ENCODE results near the gene TKFC.

TKFC gene

GRCh38 chr11:61361741-61362541, 28.9 kb downstream of the TKFC start, which contains the start of the genes CYB561A3 and TMEM138 (continued):
- no peak for TF ChIP-seq REST (tag by site-specific recombination; IDR thresholded peaks at IDR 0.05)
- peak; percentile 60; the same call in 1 of the 2 replicates for TF ChIP-seq ZNF777 (tag by site-specific recombination; IDR thresholded peaks at IDR 0.05; ENCODE audit: borderline replicate concordance)
- TF ChIP-seq, protein P1, sequence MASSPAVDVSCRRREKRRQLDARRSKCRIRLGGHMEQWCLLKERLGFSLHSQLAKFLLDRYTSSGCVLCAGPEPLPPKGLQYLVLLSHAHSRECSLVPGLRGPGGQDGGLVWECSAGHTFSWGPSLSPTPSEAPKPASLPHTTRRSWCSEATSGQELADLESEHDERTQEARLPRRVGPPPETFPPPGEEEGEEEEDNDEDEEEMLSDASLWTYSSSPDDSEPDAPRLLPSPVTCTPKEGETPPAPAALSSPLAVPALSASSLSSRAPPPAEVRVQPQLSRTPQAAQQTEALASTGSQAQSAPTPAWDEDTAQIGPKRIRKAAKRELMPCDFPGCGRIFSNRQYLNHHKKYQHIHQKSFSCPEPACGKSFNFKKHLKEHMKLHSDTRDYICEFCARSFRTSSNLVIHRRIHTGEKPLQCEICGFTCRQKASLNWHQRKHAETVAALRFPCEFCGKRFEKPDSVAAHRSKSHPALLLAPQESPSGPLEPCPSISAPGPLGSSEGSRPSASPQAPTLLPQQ (tag by site-specific recombination; IDR thresholded peaks at IDR 0.05) = peak; percentile 89
- TF ChIP-seq ZNF426 (tag by site-specific recombination; IDR thresholded peaks at IDR 0.05) = no peak
- TF ChIP-seq, protein P2, sequence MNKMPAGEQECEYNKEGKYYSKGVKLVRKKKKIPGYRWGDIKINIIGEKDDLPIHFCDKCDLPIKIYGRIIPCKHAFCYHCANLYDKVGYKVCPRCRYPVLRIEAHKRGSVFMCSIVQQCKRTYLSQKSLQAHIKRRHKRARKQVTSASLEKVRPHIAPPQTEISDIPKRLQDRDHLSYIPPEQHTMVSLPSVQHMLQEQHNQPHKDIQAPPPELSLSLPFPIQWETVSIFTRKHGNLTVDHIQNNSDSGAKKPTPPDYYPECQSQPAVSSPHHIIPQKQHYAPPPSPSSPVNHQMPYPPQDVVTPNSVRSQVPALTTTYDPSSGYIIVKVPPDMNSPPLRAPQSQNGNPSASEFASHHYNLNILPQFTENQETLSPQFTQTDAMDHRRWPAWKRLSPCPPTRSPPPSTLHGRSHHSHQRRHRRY (tag by site-specific recombination; IDR thresholded peaks at IDR 0.05) = no peak
- TF ChIP-seq, protein P3, sequence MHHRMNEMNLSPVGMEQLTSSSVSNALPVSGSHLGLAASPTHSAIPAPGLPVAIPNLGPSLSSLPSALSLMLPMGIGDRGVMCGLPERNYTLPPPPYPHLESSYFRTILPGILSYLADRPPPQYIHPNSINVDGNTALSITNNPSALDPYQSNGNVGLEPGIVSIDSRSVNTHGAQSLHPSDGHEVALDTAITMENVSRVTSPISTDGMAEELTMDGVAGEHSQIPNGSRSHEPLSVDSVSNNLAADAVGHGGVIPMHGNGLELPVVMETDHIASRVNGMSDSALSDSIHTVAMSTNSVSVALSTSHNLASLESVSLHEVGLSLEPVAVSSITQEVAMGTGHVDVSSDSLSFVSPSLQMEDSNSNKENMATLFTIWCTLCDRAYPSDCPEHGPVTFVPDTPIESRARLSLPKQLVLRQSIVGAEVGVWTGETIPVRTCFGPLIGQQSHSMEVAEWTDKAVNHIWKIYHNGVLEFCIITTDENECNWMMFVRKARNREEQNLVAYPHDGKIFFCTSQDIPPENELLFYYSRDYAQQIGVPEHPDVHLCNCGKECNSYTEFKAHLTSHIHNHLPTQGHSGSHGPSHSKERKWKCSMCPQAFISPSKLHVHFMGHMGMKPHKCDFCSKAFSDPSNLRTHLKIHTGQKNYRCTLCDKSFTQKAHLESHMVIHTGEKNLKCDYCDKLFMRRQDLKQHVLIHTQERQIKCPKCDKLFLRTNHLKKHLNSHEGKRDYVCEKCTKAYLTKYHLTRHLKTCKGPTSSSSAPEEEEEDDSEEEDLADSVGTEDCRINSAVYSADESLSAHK (tag by site-specific recombination; IDR thresholded peaks at IDR 0.05) = 0 out of 2 replicates have a peak, but pooled peaks have one; percentile 11
- TF ChIP-seq KLF16 (tag by site-specific recombination; IDR thresholded peaks at IDR 0.05) = peak; percentile 26; the same call in 1 of the 2 replicates
- no peak for TF ChIP-seq ZNF555 (tag by site-specific recombination; conservative IDR thresholded peaks at IDR 0.05)
- TF ChIP-seq HOXC10 (CRISPR knock-in tag; IDR thresholded peaks at IDR 0.05) = no peak; the same call in 1 of the 2 replicates
- TF ChIP-seq SP7 (tag by site-specific recombination; IDR thresholded peaks at IDR 0.05) = peak; percentile 83
- no peak for TF ChIP-seq ZNF404 (tag by site-specific recombination; IDR thresholded peaks at IDR 0.05)
- peak; percentile 56 for TF ChIP-seq OVOL3 (tag by site-specific recombination; IDR thresholded peaks at IDR 0.05)
- TF ChIP-seq ZNF311 (tag by site-specific recombination; IDR thresholded peaks at IDR 0.05; ENCODE audit: borderline replicate concordance) = no peak
- peak; percentile 94; the same call in 1 of the 2 replicates for TF ChIP-seq TRIM28 (IDR thresholded peaks at IDR 0.05; ENCODE audit: borderline replicate concordance, low read length)
- TF ChIP-seq ZBTB49 (tag by site-specific recombination; IDR thresholded peaks at IDR 0.05; ENCODE audit: low read depth) = no peak
- TF ChIP-seq PATZ1 (tag by site-specific recombination; IDR thresholded peaks at IDR 0.05) = peak; percentile 80
- TF ChIP-seq ZNF621 (tag by site-specific recombination; IDR thresholded peaks at IDR 0.05) = no peak
- TF ChIP-seq KLF8 (tag by site-specific recombination; IDR thresholded peaks at IDR 0.05) = peak; percentile 71
- no peak for TF ChIP-seq ZNF292 (tag by site-specific recombination; IDR thresholded peaks at IDR 0.05; ENCODE audit: borderline replicate concordance, low read depth)
- TF ChIP-seq ZNF416 (tag by site-specific recombination; IDR thresholded peaks at IDR 0.05) = no peak
- TF ChIP-seq ZNF514 (tag by site-specific recombination; IDR thresholded peaks at IDR 0.05) = no peak
- peak; percentile 90 for TF ChIP-seq ZBTB17 (tag by site-specific recombination; IDR thresholded peaks at IDR 0.05)
- TF ChIP-seq ZNF175 (tag by site-specific recombination; IDR thresholded peaks at IDR 0.05) = no peak
- 0 out of 2 replicates have a peak, but pooled peaks have one; percentile 16 for TF ChIP-seq ZNF18 (tag by site-specific recombination; IDR thresholded peaks at IDR 0.05)

Measured in HEK293 (cell line).